GM23338 (cell line): ENCODE data around the gene RGP1.

Source experiments
- CREB1 ChIP-seq: fragments of 250-450 bp; sonication (Bioruptor Pico); IDR thresholded peaks from 2 replicates; pipeline ENCODE4 v1.5.0; 2020; ENCODE audit warnings: low read depth, mild to moderate bottlenecking, moderate library complexity
- CTCF ChIP-seq, 2 experiments: fragments of 200-600 bp in 1 of 2; sonication (generic) in 1 of 2; conservative IDR thresholded peaks; 2 replicates each; pipeline versions ENCODE4 v1.5.1 to v1.6.1; 2016 to 2017; ENCODE audit warnings: antibody characterized with exemption in 2 of 2, low read depth in 2 of 2, mild to moderate bottlenecking in 2 of 2, moderate library complexity in 1 of 2
- ETS1 ChIP-seq: IDR thresholded peaks from 2 replicates; pipeline ENCODE4 v1.6.1; 2016; ENCODE audit warnings: antibody characterized with exemption
- EZH2 ChIP-seq: fragments of 200-600 bp; sonication (generic); IDR thresholded peaks from one replicate; pipeline ENCODE4 v1.8.0; 2017; ENCODE audit warnings: antibody characterized with exemption, mild to moderate bottlenecking, low read depth; ENCODE audit not compliant: unreplicated experiment
- EZH2phosphoT487 ChIP-seq: fragments of 200-600 bp; sonication (generic); IDR thresholded peaks from one replicate; pipeline ENCODE4 v1.8.1; 2018; ENCODE audit warnings: antibody characterized with exemption; ENCODE audit not compliant: unreplicated experiment
- JUNB ChIP-seq: IDR thresholded peaks from one replicate; pipeline ENCODE4 v1.6.1; 2016; ENCODE audit warnings: antibody characterized with exemption; ENCODE audit not compliant: unreplicated experiment
- POLR2AphosphoS5 ChIP-seq: IDR thresholded peaks from 2 replicates; pipeline ENCODE4 v1.6.1; 2016; ENCODE audit warnings: antibody characterized with exemption, low read depth
- STAT1 ChIP-seq: IDR thresholded peaks from one replicate; pipeline ENCODE4 v1.6.1; 2016; ENCODE audit warnings: antibody characterized with exemption; ENCODE audit not compliant: unreplicated experiment
- ZNF114 ChIP-seq: fragments of 250-450 bp; sonication (Bioruptor Pico); IDR thresholded peaks from 2 replicates; pipeline ENCODE4 v1.5.0; 2020; ENCODE audit warnings: mild to moderate bottlenecking, moderate library complexity
- ZNF462 ChIP-seq: fragments of 250-450 bp; sonication (Bioruptor Pico); IDR thresholded peaks from 2 replicates; pipeline ENCODE4 v1.5.0; 2020; ENCODE audit warnings: mild to moderate bottlenecking, moderate library complexity
- TF ChIP-seq, protein P1 (sequence below): IDR thresholded peaks from one replicate; pipeline ENCODE4 v1.6.1; 2018; ENCODE audit warnings: antibody characterized with exemption; ENCODE audit not compliant: unreplicated experiment

DNA sequence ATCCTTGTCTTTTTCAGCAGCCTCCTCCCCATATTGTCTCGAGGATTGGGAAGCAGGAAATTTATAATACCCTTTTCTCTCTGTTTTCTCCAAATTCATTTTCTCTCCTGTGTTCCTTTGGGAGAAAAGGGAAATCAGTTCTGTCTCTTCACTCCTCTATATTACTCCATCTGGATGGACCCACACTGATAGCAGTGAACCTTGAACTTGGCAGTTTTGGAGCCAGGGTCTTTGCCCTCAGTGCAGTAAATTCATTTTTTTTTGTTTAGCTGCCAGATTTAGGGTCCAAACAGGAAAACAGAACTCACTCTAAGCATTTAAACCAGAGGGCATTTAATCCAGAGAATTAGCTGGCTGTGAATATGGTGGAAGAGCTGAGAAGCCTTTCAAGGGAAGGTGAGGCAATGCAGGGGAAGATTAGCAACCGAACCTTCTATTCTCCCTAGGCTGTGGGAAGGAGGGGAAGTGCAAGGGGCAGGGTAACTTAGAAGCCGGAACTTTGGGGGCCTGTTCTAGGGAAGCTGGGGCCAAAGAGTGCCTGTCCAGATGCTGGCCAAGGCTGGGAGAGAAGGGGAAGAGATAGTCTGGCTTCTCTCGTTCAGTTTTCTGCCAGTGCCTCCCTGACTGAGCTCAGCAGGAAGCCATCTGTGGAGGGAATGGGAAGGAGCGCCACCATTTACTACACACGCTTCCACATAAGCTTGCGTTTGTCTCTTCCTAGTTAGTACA, 26.0 kb downstream of the RGP1 start:
- TF ChIP-seq CTCF (conservative IDR thresholded peaks at IDR 0.05; ENCODE audit: low read depth in 2 of 2) (no peak), CREB1 (no peak), EZH2 (no peak), POLR2AphosphoS5 (no peak), EZH2phosphoT487 (no peak), JUNB (no peak), STAT1 (no peak), ZNF462 (CRISPR knock-in tag) (no peak), ZNF114 (CRISPR knock-in tag) (no peak), ETS1 (no peak)
- TF ChIP-seq, protein P1, sequence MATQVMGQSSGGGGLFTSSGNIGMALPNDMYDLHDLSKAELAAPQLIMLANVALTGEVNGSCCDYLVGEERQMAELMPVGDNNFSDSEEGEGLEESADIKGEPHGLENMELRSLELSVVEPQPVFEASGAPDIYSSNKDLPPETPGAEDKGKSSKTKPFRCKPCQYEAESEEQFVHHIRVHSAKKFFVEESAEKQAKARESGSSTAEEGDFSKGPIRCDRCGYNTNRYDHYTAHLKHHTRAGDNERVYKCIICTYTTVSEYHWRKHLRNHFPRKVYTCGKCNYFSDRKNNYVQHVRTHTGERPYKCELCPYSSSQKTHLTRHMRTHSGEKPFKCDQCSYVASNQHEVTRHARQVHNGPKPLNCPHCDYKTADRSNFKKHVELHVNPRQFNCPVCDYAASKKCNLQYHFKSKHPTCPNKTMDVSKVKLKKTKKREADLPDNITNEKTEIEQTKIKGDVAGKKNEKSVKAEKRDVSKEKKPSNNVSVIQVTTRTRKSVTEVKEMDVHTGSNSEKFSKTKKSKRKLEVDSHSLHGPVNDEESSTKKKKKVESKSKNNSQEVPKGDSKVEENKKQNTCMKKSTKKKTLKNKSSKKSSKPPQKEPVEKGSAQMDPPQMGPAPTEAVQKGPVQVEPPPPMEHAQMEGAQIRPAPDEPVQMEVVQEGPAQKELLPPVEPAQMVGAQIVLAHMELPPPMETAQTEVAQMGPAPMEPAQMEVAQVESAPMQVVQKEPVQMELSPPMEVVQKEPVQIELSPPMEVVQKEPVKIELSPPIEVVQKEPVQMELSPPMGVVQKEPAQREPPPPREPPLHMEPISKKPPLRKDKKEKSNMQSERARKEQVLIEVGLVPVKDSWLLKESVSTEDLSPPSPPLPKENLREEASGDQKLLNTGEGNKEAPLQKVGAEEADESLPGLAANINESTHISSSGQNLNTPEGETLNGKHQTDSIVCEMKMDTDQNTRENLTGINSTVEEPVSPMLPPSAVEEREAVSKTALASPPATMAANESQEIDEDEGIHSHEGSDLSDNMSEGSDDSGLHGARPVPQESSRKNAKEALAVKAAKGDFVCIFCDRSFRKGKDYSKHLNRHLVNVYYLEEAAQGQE = no peak
